Endodermal cell (in vitro differentiated cells): Measurements from ENCODE around the gene CH25H. TPM values are rescaled to one million over a fixed set of nuclear protein-coding genes. Genes with fewer than 3 reads are reported as not detected.

Experiments
- DNase-seq: peaks from one replicate; pipeline ENCODE4 v3.0.0-alpha.2; 2017
- H3K27ac ChIP-seq: 2 replicates; pipeline ENCODE4 v1.5.1; 2013; ENCODE audit warnings: mild to moderate bottlenecking, low read depth, low read length, moderate library complexity
- H3K27me3 ChIP-seq: 2 replicates; pipeline ENCODE4 v1.6.1; 2013; ENCODE audit warnings: mild to moderate bottlenecking, low read length, moderate library complexity; ENCODE audit not compliant: insufficient read depth, control insufficient read depth, poor library complexity, severe bottlenecking
- H3K36me3 ChIP-seq: 2 replicates; pipeline ENCODE4 v1.7.0; 2013; ENCODE audit warnings: mild to moderate bottlenecking, low read length, moderate library complexity; ENCODE audit not compliant: control insufficient read depth, insufficient read depth
- H3K4me1 ChIP-seq: one replicate; pipeline ENCODE4 v1.7.0; 2013; ENCODE audit warnings: low read length; ENCODE audit not compliant: control insufficient read depth, insufficient read depth
- H3K4me3 ChIP-seq: 2 replicates; pipeline ENCODE4 v1.5.1; 2013; ENCODE audit warnings: mild to moderate bottlenecking, low read length, moderate library complexity
- H3K9ac ChIP-seq: 2 replicates; pipeline ENCODE4 v1.6.1; 2013; ENCODE audit warnings: mild to moderate bottlenecking, low read length, moderate library complexity; ENCODE audit not compliant: poor library complexity, severe bottlenecking; ENCODE audit errors: extremely low read depth
- H3K9me3 ChIP-seq: 2 replicates; pipeline ENCODE4 v1.6.1; 2013; ENCODE audit warnings: mild to moderate bottlenecking, low read length, moderate library complexity; ENCODE audit not compliant: control insufficient read depth
- H3K27ac Mint-ChIP-seq: 2 replicates; pipeline ENCODE4 v1.8.0; 2020; ENCODE audit warnings: mixed read lengths
- H3K27me3 Mint-ChIP-seq: 2 replicates; pipeline ENCODE4 v1.8.0; 2021; ENCODE audit warnings: mild to moderate bottlenecking, mixed read lengths; ENCODE audit not compliant: insufficient read depth
- H3K36me3 Mint-ChIP-seq: 2 replicates; pipeline ENCODE4 v1.8.0; 2020; ENCODE audit warnings: low read depth, mixed read lengths
- H3K4me1 Mint-ChIP-seq: 2 replicates; pipeline ENCODE4 v1.8.0; 2020; ENCODE audit warnings: mixed read lengths
- H3K4me3 Mint-ChIP-seq: 2 replicates; pipeline ENCODE4 v1.8.0; 2020; ENCODE audit warnings: mild to moderate bottlenecking, moderate library complexity, mixed read lengths
- H3K9me3 Mint-ChIP-seq: 2 replicates; pipeline ENCODE4 v1.8.0; 2020; ENCODE audit warnings: mild to moderate bottlenecking, mixed read lengths
- CTCF ChIP-seq: fragments of 200-600 bp; sonication (generic); conservative IDR thresholded peaks from 2 replicates; pipeline ENCODE4 v1.5.0; 2021; ENCODE audit warnings: antibody characterized with exemption, mild to moderate bottlenecking
- WGBS, 2 experiments: methylation state at CpG; one replicate each; pipeline versions ENCODE4 v1.1.5 to v1.1.7; 2013; ENCODE audit warnings: missing lambda C conversion rate in 2 of 2, mixed read lengths in 1 of 2; ENCODE audit not compliant: insufficient coverage in 1 of 2, insufficient read length in 1 of 2; 5-methylcytosine and 5-hydroxymethylcytosine counted together
- total RNA-seq, 2 donors: library from RNA; stranded (reverse); fragmentation: NEBNext Ultra II Directional in 1 of 2; extraction: Animal tissue kit (Norgen Biotek cat#: 25700) in 1 of 2; gene quantifications; 2 replicates in 1 of 2; 3 replicates in 1 of 2; pipeline ENCODE4 v1.2.1, GENCODE V29; 2021

CH25H gene
- total RNA-seq, 2 donors from 2014 or later: not detected

GRCh38 chr10:89242840-89243568, 35.9 kb upstream of the CH25H start:
- Mint-ChIP-seq H3K9me3 (no peaks in the 10 kb centered on the region), H3K27ac (no peak overlapping the region), H3K36me3 (peaks cover 4% of the 10 kb centered on the region), H3K27me3 (peaks cover 11% of the 10 kb centered on the region), H3K4me1 (peaks cover 33% of the 10 kb centered on the region), H3K4me3 (no peak overlapping the region)
- Histone ChIP-seq H3K9me3 (no peaks in the 10 kb centered on the region), H3K4me3 (no peak overlapping the region), H3K36me3 (no peaks in the 10 kb centered on the region), H3K4me1 (no peaks in the 10 kb centered on the region), H3K27ac (no peak overlapping the region), H3K27me3 (no peaks in the 10 kb centered on the region), H3K9ac (no peak overlapping the region)
- WGBS, 2 experiments: 76 to 81% methylated on average over 7 to 8 of the region's 8 CpGs
- TF ChIP-seq CTCF: no peak
- DNase-seq: no peak

GRCh38 chr10:89242345-89242684, 35.2 kb upstream of the CH25H start:
- H3K4me1 Mint-ChIP-seq: peaks cover 34% of the 10 kb centered on the region

GRCh38 chr10:89241486-89242344, 34.6 kb upstream of the CH25H start:
- Histone ChIP-seq H3K4me3 (no peak overlapping the region), H3K27ac (no peak overlapping the region), H3K27me3 (peaks cover 7% of the 10 kb centered on the region), H3K4me1 (no peaks in the 10 kb centered on the region), H3K9ac (no peak overlapping the region), H3K36me3 (no peaks in the 10 kb centered on the region), H3K9me3 (no peaks in the 10 kb centered on the region)
- H3K27ac Mint-ChIP-seq: no peak overlapping the region
- no peak for DNase-seq
- no peak overlapping the region for H3K4me3 Mint-ChIP-seq
- peaks cover 34% of the 10 kb centered on the region for H3K4me1 Mint-ChIP-seq
- peaks cover 4% of the 10 kb centered on the region for H3K36me3 Mint-ChIP-seq
- no peak for TF ChIP-seq CTCF
- WGBS, 2 experiments: 87 to 93% methylated on average over 2 to 3 of the region's 3 CpGs
- peaks cover 18% of the 10 kb centered on the region for H3K27me3 Mint-ChIP-seq
- no peaks in the 10 kb centered on the region for H3K9me3 Mint-ChIP-seq

More at GRCh38 chr10:89242345-89242684, 35.2 kb upstream of the CH25H start:
- peaks cover 6% of the 10 kb centered on the region for H3K27me3 ChIP-seq
- H3K4me3 ChIP-seq: no peak overlapping the region
- Mint-ChIP-seq H3K4me3 (no peak overlapping the region), H3K36me3 (peaks cover 4% of the 10 kb centered on the region), H3K27me3 (peaks cover 17% of the 10 kb centered on the region), H3K27ac (no peak overlapping the region), H3K9me3 (no peaks in the 10 kb centered on the region)
- no peaks in the 10 kb centered on the region for H3K4me1 ChIP-seq
- H3K9ac ChIP-seq: no peak overlapping the region
- H3K36me3 ChIP-seq: no peaks in the 10 kb centered on the region
- DNase-seq: no peak
- no peak for TF ChIP-seq CTCF
- H3K9me3 ChIP-seq: no peaks in the 10 kb centered on the region
- no peak overlapping the region for H3K27ac ChIP-seq
